AG04449 (cell line): Measurements from ENCODE around the gene INTS1.

ENCODE experiments used
- CTCF ChIA-PET: fragments of 350-600 bp; formaldehyde crosslinking; extraction: SDS; loops from one replicate; lab custom pipeline; 2021; ENCODE audit warnings: antibody characterized with exemption; lab: Yijun Ruan, JAX
- POLR2A ChIA-PET: fragments of 400-600, 350-600 bp; formaldehyde crosslinking; extraction: SDS; loops from one replicate; lab custom pipeline; 2020; ENCODE audit warnings: antibody characterized with exemption, inconsistent platforms; lab: Yijun Ruan, JAX
- DNase-seq: peaks from one replicate; pipeline ENCODE4 v3.0.0-alpha.2; 2010; ENCODE audit warnings: low read depth, low spot score
- H3K4me3 ChIP-seq: 2 replicates; pipeline ENCODE4 v1.5.1; 2011; ENCODE audit warnings: low read depth, mild to moderate bottlenecking, control low read depth, low read length
- CTCF ChIP-seq: IDR thresholded peaks from one replicate; pipeline ENCODE4 v1.5.1; 2011; ENCODE audit warnings: mild to moderate bottlenecking, moderate library complexity, low read length, control low read depth, inconsistent platforms; ENCODE audit not compliant: insufficient read depth; ENCODE audit errors: missing control alignments

INTS1 gene

DNA sequence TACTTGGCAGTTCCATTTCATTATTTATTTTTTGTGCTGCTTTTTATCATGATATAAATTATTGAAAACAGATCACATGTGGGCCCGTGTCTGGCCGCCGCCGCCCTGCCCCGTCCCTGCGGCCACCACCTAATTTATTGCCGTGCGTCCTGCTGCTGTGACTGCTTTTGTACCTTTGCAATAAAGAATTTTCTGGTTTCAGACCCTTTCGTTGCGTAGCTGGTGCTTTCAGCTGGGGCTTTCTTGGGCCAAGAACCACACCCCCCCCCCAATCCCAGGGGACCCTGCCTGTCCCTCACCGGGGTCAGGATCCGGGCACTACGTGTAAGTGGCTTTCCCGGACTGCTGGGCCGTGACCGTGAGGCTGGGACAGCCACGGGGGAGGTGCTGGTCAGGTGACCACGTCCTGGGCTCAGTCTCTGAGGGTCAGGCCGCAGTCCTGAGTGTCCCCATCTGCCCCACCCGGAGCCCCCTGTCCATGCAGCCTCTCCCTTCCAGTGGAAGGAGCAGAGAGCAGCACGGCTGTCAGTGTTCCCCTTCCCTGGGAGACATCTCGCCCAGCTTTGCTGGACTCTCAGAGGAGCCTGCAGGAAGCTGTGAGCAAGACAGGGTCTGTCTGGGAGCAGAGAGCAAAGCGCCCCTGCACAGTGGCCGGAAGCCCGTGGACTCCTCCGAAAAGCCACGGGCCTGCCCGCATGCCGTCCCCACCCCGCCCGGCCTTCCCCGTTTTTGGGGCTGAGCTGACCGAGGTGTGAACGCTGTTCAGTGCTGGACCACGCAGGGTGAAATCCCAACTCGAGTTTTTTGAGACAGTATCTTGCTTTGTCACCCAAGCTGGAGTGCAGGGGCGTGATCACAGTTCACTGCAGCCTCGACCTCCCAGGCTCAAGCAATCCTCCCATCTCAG is 38.9 kb upstream of the INTS1 start:
- CTCF ChIA-PET = interaction anchor here (2.3 kb wide), 1 partner anchor 13 kb away, joined by 8 read pairs; the partner anchor contains the start of gene TMEM184A
- H3K4me3 ChIP-seq = no peak overlapping the region
- DNase-seq = no peak
- POLR2A ChIA-PET = interaction anchor here (0.6 kb wide), 1 partner anchor 94 kb away, joined by 3 read pairs; no protein-coding TSS in a partner anchor
- TF ChIP-seq CTCF = no peak

DNA sequence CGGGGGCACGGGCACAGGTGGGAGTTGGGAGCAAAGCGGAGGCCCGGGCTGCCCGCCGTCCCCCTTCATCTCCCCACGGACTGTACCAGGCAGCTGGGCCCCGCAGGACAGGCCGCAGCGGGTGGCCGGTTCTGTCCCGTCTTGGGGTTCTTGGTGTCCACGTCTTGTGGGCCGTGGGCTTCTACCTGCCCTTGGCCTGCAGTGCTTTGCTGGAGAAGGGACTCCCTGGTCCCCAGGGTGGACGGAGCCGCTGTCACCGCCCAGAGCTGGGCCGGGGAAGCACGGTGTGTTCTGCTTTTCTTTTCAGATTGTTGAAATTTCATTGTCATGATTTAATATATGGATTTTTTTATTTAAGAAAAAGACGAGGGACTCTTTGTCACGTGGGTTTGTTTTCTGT is 38.1 kb upstream of the INTS1 start:
- H3K4me3 ChIP-seq = no peak overlapping the region
- no peak for DNase-seq
- no peak for TF ChIP-seq CTCF
- ChIA-PET CTCF (interaction anchor here (2.3 kb wide), 1 partner anchor 13 kb away, joined by 8 read pairs; the partner anchor contains the start of gene TMEM184A), POLR2A (no interaction called here)

DNA sequence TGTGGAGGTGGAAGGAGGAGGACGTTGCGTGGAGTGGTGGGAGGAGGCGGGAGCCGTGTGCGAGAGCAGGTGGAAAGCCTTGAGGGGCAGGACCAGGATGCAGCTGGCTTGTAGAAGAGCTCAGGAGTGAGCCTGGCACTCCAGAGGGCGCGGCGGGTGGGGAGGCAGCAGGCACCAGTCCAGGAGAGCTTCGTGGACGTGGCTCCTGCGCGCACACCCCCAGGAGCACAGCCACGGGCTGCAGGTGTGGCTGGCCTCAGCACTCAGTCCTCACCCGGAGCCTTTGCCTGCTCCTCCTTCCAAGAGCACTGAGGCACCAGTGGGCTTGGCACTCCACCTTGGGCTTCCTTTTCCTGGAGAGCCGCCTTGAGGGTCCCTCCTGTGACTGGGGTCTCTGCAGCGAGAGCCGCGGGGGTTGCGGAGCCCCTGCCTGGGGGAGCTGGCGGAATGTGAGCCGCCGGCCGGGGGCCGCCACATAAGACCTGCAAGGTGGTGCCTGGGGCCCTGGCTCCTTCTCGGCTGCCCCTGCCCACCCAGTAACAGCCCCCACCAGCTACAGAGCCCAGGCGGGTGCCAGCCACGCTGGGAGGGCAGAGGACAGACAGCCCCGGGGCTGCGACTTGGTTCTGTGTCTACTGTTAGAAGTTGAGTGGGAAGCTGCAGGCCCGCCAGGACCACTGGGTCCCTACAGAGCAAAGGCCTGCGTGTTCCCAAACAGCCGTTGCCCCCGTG is 37.4 kb upstream of the INTS1 start:
- ChIA-PET CTCF (no interaction called here), POLR2A (no interaction called here)
- DNase-seq = no peak
- no peak for TF ChIP-seq CTCF
- H3K4me3 ChIP-seq = no peak overlapping the region

DNA sequence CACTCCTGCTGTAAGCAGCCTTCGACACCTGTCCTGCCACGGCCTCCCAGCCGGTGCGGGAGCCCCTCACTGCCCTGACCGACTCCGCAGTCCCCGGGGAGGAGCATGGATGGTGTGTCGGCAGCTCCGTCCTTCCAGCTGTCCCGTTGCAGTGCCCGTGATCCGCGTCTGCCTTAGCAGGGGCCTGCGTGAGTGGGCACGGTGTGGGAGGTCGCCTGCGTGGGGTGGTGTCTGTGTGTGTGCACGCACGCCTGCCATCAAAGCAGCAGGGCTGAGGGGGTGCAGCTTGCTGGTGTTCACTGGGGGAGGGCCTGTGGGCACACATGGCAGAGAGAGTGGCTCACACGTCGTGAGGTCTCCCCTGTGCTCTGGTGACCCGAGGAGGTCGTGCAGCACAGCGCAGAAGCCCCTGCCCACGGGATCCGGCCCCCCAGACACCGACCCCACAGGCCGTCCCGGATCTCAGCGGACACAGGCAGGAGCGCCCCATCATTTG is 36.6 kb upstream of the INTS1 start:
- TF ChIP-seq CTCF = no peak
- CTCF ChIA-PET = no interaction called here
- no peak for DNase-seq
- H3K4me3 ChIP-seq = no peak overlapping the region
- POLR2A ChIA-PET = no interaction called here

GRCh38 chr7:1539882-1540775 is 35.9 kb upstream of the INTS1 start:
- TF ChIP-seq CTCF = no peak
- CTCF ChIA-PET = no interaction called here
- no peak for DNase-seq
- no peak overlapping the region for H3K4me3 ChIP-seq
- POLR2A ChIA-PET = no interaction called here
